Astrocyte (in vitro differentiated cells and primary cell): Measurements from ENCODE around the gene PLCH1.

Experiments
- EZH2 ChIP-seq: IDR thresholded peaks from 2 replicates; pipeline ENCODE4 v1.6.1; 2012; ENCODE audit warnings: mild to moderate bottlenecking, low read length, inconsistent platforms; ENCODE audit not compliant: insufficient read depth
- TF ChIP-seq, protein P1 (sequence below): IDR thresholded peaks from 2 replicates; pipeline ENCODE4 v1.5.1; 2011; ENCODE audit warnings: low read depth, mild to moderate bottlenecking, inconsistent platforms, low read length, moderate library complexity; ENCODE audit not compliant: insufficient read depth

DNA sequence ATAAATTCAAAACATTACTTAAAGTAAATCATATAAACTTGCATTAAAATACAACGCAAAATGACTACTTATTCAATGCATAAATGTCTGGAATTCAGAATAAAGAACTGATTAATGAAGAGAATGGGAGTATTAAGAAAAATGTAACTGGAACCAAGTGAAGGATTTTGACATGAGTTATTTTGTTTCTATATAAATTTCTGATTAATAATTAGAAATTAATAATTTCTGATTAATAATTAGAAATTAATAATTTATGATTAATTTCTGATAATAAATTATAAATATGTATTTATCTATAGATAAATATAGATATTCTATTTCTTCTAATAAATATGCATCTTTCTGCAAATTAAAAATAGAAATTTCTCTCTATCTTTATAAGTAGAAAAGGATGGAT lies 291.4 kb downstream of the PLCH1 start:
- no peak for TF ChIP-seq EZH2
- TF ChIP-seq, protein P1, sequence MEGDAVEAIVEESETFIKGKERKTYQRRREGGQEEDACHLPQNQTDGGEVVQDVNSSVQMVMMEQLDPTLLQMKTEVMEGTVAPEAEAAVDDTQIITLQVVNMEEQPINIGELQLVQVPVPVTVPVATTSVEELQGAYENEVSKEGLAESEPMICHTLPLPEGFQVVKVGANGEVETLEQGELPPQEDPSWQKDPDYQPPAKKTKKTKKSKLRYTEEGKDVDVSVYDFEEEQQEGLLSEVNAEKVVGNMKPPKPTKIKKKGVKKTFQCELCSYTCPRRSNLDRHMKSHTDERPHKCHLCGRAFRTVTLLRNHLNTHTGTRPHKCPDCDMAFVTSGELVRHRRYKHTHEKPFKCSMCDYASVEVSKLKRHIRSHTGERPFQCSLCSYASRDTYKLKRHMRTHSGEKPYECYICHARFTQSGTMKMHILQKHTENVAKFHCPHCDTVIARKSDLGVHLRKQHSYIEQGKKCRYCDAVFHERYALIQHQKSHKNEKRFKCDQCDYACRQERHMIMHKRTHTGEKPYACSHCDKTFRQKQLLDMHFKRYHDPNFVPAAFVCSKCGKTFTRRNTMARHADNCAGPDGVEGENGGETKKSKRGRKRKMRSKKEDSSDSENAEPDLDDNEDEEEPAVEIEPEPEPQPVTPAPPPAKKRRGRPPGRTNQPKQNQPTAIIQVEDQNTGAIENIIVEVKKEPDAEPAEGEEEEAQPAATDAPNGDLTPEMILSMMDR = no peak
